ENCODE results near the gene TRIM36.

DNA sequence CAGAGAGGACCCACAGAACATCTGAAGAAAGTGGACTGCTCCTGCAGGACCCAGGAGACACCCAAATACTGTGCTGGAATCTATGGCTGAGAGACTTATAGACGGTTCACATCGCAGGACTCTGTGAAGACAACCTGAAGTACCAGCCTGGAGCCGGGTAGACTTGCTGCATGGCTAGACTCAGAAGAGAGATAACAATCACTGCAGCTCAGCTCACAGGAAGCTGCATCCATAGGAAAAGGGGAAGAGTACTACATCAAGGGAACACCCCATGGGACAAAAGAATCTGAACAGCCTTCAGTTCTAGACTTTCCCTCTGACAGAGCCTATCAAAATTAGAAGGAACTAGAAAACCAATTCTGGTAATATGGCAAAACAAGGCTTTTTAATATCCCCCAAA, 26.5 kb upstream of the TRIM36 start:
- TF ChIP-seq, protein P1, sequence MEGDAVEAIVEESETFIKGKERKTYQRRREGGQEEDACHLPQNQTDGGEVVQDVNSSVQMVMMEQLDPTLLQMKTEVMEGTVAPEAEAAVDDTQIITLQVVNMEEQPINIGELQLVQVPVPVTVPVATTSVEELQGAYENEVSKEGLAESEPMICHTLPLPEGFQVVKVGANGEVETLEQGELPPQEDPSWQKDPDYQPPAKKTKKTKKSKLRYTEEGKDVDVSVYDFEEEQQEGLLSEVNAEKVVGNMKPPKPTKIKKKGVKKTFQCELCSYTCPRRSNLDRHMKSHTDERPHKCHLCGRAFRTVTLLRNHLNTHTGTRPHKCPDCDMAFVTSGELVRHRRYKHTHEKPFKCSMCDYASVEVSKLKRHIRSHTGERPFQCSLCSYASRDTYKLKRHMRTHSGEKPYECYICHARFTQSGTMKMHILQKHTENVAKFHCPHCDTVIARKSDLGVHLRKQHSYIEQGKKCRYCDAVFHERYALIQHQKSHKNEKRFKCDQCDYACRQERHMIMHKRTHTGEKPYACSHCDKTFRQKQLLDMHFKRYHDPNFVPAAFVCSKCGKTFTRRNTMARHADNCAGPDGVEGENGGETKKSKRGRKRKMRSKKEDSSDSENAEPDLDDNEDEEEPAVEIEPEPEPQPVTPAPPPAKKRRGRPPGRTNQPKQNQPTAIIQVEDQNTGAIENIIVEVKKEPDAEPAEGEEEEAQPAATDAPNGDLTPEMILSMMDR (IDR thresholded peaks at IDR 0.05; ENCODE audit: low read depth, low read length), result no peak
- no peak for TF ChIP-seq EZH2phosphoT487 (IDR thresholded peaks at IDR 0.05; ENCODE audit: low read depth)

Data from OCI-LY3 (cell line).